AG04450 (cell line): ENCODE data around the gene MRPL51. TPM values are rescaled to one million over a fixed set of nuclear protein-coding genes. Genes with fewer than 3 reads are reported as not detected.
A peak's percentile ranks its signal among the peaks of the same experiment; 100 is the strongest.

Experiments used
- CTCF ChIA-PET: fragments of 300-600, 350-600 bp; formaldehyde crosslinking; extraction: SDS; loops from one replicate; lab custom pipeline; 2022; ENCODE audit warnings: antibody characterized with exemption, inconsistent platforms; lab: Charles Lee
- POLR2A ChIA-PET: fragments of 350-600 bp; formaldehyde crosslinking; extraction: SDS; loops from one replicate; lab custom pipeline; 2021; ENCODE audit warnings: antibody characterized with exemption, inconsistent platforms; lab: Yijun Ruan, JAX
- DNase-seq: peaks from one replicate; pipeline ENCODE4 v3.0.0-alpha.2; 2011; ENCODE audit warnings: low read depth, low spot score
- H3K27ac ChIP-seq: one replicate; pipeline ENCODE4 v1.5.1; 2012; ENCODE audit warnings: low read depth, low read length, control low read depth
- H3K27me3 ChIP-seq: one replicate; pipeline ENCODE4 v1.6.0; 2012; ENCODE audit warnings: low read length; ENCODE audit not compliant: control insufficient read depth, insufficient read depth
- H3K4me3 ChIP-seq: 2 replicates; pipeline ENCODE4 v1.5.1; 2011; ENCODE audit warnings: mild to moderate bottlenecking, low read depth, low read length, control low read depth
- H3K9me3 ChIP-seq: 2 replicates; pipeline ENCODE4 v1.5.1; 2012; ENCODE audit warnings: low read length; ENCODE audit not compliant: control insufficient read depth, insufficient read depth
- CTCF ChIP-seq: IDR thresholded peaks from 2 replicates; pipeline ENCODE4 v1.5.1; 2011; ENCODE audit warnings: low read depth, low read length, control low read depth, inconsistent platforms
- polyA plus RNA-seq: library from polyadenylated mRNA; depleted of rRNA; stranded (reverse); fragments of >200 nt; gene quantifications from 2 replicates; pipeline ENCODE4 v1.2.3, GENCODE V29; 2011

The MRPL51 gene
- polyA plus RNA-seq, 1 experiment: 165 TPM

GRCh38 chr12:6472491-6472890, 20.6 kb downstream of the MRPL51 start:
- no peak overlapping the region for H3K4me3 ChIP-seq
- ChIA-PET CTCF (no interaction called here), POLR2A (interaction anchor here (1.1 kb wide), 1 partner anchor 62 kb away, joined by 3 read pairs; the partner anchor contains the start of gene GAPDH)
- H3K27me3 ChIP-seq: no peaks in the 10 kb centered on the region
- no peak for DNase-seq
- peaks cover under 1% of the 10 kb centered on the region; the same call in 1 of the 2 replicates for H3K9me3 ChIP-seq
- no peak overlapping the region for H3K27ac ChIP-seq
- no peak for TF ChIP-seq CTCF

GRCh38 chr12:6471989-6472360, 21.1 kb downstream of the MRPL51 start:
- no peak overlapping the region for H3K4me3 ChIP-seq
- TF ChIP-seq CTCF: no peak
- H3K27ac ChIP-seq: no peak overlapping the region
- CTCF ChIA-PET: no interaction called here
- no peaks in the 10 kb centered on the region; the same call in 1 of the 2 replicates for H3K9me3 ChIP-seq
- H3K27me3 ChIP-seq: no peaks in the 10 kb centered on the region
- DNase-seq: no peak
- POLR2A ChIA-PET: interaction anchor here (1.1 kb wide), 1 partner anchor 62 kb away, joined by 3 read pairs; the partner anchor contains the start of gene GAPDH

GRCh38 chr12:6470375-6471163, 22.5 kb downstream of the MRPL51 start, which contains the start of gene VAMP1:
TSS of gene VAMP1 (minus strand) at chr12:6470677. CDS start at chr12:6470531, 146 bp downstream.
- peak; percentile 90 for DNase-seq
- TF ChIP-seq CTCF: no peak
- Histone ChIP-seq H3K9me3 (no peaks in the 10 kb centered on the region; the same call in 1 of the 2 replicates), H3K27ac (peak within 1 kb of the TSS; percentile 87), H3K4me3 (peak within 1 kb of the TSS; percentile 84), H3K27me3 (no peaks in the 10 kb centered on the region)
- ChIA-PET CTCF (interaction anchor here (0.6 to 2.9 kb wide), 9 partner anchors 11 to 429 kb away, joined by 3 to 11 read pairs (median 4); partner anchors contain the start of gene MRPL51), POLR2A (interaction anchor here (0.5 to 2.8 kb wide), 43 partner anchors 8 to 474 kb away, joined by 3 to 45 read pairs (median 4); partner anchors contain the start of genes GAPDH, LTBR, MRPL51 and TAPBPL)

- no peak for DNase-seq
- Histone ChIP-seq H3K4me3 (peak overlapping the region; percentile 84), H3K9me3 (no peaks in the 10 kb centered on the region; the same call in 1 of the 2 replicates), H3K27me3 (no peaks in the 10 kb centered on the region), H3K27ac (no peak overlapping the region)
- ChIA-PET CTCF (interaction anchor here (1.0 to 2.9 kb wide), 4 partner anchors 11 to 68 kb away, joined by 3 to 10 read pairs (median 4); partner anchors contain the start of gene MRPL51), POLR2A (interaction anchor here (0.6 to 2.8 kb wide), 38 partner anchors 8 to 297 kb away, joined by 3 to 45 read pairs (median 6); partner anchors contain the start of genes GAPDH, LTBR, MRPL51 and TAPBPL)
- no peak for TF ChIP-seq CTCF
These were observed 23.3 kb downstream of the MRPL51 start for GRCh38 chr12:6469609-6470374.
